HG03521 (cell line): Measurements from ENCODE around the gene FAM131A.
A peak's percentile ranks its signal among the peaks of the same experiment; 100 is the strongest.

Experiments used
- ATAC-seq: cut with Tn5 transposase; IDR thresholded peaks from one replicate; pipeline ENCODE4 v1.9.1; 2021; ENCODE audit warnings: mild to moderate bottlenecking, moderate library complexity; ENCODE audit not compliant: unreplicated experiment

Gene FAM131A

DNA sequence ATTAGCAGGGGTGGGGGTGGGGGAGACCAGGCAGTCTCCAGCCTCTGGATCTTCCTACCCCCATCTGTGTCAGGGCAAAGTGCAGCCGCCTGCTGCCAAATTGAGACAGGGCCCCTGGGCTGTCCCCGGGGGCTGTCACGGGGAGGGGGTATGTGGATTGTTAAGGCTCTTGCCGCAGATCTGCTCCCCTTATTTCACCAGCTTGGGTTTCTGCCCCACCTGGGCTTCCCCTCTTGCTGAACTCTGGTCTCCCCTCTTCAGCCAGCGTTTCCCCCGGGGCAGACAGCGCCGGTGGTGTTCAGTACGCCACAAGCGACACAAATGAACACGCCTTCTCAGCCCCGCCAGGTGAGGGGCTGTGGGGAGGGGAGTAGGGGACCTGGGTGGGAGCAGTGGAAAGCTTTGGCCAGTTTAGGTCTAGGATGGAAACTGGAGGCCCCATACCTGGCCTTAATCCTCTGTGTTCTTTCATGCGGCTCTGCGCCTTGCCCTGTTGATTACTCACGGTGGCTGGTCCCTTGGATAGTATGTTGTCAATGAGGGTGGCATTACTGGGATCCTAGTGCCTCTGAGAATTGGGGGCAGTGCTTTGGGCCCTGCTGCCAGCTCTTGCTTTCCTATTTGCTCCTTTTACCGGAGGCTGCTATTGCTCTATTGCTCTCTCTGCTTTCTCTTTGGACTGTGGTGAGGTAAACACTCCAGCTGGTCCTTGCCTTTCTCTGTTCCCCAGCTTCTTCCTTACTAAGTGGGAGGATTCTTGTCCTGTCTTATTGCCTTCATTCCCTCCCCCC lies 21.3 kb upstream of the FAM131A start:
- ATAC-seq = no peak

DNA sequence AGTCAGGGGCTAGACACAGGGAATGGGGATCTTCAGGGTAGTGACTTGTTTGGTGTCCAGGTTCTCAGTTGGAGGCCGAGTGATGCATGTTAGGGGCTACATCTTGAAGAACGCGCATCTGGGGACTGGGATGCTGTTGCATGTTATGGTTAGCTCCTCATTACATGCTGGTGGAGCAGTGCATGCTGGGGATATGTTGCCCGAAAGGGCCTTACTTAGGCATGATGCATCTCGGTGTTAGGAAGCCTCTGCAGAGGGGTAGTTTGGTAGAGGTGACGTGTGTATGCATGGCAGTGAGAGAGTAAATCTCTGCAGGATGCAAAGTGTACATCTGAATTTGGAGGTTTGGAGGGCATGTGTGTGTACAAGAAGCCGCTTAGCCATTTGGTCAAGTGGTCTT lies 20.6 kb upstream of the FAM131A start:
- no peak for ATAC-seq

DNA sequence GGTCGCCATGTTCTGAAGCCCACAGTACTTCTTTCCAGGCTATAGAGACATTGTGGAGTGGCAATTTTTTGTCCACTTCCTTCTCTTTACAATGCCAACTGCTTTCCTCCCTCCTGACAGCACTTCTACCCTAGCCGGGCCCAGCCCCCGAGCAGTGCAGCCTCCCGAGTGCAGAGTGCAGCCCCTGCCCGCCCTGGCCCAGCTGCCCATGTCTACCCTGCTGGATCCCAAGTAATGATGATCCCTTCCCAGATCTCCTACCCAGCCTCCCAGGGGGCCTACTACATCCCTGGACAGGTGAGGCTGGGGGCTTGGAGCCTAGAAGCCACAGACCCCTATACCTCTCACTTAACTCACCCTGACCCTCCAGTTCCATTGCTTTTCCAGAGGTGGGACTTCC lies 20.2 kb upstream of the FAM131A start:
- no peak for ATAC-seq

DNA sequence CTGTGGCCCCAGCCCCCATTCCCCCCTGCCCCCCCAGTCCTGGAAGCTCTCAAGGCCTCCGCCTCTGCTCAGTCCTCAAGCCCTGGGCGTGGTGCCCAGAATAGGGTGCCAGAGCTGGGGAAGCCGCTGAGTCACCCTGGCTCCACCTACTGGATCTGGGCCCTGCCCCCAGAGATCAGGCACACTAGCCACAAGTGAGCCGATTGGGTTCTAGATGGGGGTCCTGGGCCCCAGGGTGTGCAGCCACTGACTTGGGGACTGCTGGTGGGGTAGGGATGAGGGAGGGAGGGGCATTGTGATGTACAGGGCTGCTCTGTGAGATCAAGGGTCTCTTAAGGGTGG lies 17.3 kb upstream of the FAM131A start:
- no peak for ATAC-seq

DNA sequence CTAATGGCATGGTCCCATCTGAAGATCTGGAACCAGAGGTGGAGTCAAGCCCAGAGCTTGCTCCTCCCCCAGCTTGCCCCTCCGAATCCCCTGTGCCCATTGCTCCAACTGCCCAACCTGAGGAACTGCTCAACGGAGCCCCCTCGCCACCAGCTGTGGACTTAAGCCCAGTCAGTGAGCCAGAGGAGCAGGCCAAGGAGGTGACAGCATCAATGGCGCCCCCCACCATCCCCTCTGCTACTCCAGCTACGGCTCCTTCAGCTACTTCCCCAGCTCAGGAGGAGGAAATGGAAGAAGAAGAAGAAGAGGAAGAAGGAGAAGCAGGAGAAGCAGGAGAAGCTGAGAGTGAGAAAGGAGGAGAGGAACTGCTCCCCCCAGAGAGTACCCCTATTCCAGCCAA lies 15.7 kb upstream of the FAM131A start:
- ATAC-seq = no peak

DNA sequence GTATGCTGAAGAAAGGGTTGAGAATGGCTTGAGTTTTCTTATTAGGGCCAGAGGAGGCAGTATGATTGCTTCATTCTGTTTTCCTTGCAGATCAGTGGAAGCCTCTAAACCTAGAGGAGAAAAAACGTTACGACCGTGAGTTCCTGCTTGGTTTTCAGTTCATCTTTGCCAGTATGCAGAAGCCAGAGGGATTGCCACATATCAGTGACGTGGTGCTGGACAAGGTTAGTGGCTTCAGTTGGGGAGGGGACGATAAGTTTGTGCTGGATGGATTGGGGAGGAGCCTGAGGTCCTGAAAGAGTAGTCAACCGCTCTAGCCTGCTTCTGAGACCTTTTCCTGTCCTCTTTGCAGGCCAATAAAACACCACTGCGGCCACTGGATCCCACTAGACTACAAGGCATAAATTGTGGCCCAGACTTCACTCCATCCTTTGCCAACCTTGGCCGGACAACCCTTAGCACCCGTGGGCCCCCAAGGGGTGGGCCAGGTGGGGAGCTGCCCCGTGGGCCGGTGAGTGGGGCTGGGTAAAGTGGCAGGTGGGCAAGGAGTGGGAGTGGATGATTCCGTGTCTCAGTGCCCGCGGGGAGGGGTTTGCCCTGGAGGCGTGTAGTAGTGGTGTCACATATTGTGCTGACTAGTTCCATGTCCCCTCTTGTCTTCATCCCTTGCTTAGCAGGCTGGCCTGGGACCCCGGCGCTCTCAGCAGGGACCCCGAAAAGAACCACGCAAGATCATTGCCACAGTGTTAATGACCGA lies 14.5 kb upstream of the FAM131A start:
- ATAC-seq = no peak

DNA sequence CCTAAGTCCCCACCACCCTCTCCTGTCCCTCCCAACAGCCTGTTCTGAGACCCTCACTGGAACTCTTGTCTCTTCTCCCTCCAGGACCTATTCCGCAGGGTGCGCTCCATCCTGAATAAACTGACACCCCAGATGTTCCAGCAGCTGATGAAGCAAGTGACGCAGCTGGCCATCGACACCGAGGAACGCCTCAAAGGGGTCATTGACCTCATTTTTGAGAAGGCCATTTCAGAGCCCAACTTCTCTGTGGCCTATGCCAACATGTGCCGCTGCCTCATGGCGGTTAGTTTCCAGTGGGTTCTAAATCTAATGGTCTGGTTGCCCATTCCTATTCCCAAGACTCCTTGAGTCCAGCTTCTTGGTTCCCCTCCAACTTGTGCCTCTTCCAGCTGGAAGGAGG lies 13.7 kb upstream of the FAM131A start:
- ATAC-seq = no peak

DNA sequence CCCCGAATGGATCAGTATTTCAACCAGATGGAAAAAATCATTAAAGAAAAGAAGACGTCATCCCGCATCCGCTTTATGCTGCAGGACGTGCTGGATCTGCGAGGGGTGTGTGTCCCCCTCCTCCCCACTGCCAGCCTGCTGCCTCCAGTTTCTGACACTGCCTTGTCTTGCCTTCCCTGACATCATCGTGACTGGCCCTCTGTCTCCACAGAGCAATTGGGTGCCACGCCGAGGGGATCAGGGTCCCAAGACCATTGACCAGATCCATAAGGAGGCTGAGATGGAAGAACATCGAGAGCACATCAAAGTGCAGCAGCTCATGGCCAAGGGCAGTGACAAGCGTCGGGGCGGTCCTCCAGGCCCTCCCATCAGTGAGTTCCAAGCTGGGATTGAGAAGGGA lies 12.1 kb upstream of the FAM131A start:
- ATAC-seq = no peak

DNA sequence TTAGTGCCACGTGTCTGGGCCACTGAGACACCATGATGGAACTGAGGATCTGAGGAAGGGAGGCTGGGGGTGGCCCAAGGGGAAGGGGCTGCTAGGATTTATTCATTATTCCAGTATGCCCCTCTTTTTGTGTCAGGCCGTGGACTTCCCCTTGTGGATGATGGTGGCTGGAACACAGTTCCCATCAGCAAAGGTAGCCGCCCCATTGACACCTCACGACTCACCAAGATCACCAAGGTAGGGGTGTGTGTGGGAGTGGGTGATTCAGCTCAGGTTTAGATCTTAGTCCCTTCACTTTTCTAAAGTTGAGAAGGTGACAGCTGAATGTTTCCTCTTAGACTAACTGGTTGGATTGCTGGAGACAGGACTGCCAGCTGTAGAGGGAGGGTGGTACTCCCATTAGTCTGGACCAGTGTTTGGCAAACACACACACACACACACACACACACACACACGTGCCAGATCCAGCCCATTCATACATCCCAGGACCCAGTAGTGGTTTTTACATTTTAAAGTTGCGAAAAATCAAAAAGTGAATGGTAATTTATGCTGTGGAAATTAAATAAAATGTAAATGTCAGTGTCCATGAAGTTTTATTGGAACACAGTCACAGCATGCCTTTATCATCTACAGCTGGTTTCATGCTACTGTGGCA lies 11.6 kb upstream of the FAM131A start:
- no peak for ATAC-seq

DNA sequence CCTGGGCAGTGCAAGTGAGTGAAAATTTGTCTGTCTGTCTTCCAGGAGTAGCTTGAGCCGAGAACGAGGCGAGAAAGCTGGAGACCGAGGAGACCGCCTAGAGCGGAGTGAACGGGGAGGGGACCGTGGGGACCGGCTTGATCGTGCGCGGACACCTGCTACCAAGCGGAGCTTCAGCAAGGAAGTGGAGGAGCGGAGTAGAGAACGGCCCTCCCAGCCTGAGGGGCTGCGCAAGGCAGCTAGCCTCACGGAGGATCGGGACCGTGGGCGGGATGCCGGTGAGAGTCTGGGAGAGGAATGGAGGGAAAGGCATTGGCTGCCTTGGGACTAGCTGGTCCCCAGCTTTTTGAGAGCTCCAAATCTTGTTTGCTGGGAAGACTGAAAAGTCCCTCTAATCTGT lies 10.2 kb upstream of the FAM131A start:
- ATAC-seq = no peak

DNA sequence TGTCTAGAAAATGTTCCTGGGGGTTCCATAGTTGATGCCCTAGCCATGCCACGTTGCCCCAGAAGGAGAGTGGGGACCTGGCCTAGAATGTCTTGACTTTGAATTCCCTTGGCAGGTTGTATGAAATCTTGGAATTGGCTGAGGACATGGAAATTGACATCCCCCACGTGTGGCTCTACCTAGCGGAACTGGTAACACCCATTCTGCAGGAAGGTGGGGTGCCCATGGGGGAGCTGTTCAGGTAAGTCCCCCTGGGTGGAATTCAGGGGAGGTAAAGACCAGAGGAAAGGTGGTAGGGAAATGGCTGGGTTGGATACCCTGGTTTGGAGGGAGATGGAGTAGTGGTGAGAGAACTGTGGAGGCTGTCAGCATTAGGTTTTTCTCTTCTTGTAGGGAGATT lies 8.9 kb upstream of the FAM131A start:
- no peak for ATAC-seq

DNA sequence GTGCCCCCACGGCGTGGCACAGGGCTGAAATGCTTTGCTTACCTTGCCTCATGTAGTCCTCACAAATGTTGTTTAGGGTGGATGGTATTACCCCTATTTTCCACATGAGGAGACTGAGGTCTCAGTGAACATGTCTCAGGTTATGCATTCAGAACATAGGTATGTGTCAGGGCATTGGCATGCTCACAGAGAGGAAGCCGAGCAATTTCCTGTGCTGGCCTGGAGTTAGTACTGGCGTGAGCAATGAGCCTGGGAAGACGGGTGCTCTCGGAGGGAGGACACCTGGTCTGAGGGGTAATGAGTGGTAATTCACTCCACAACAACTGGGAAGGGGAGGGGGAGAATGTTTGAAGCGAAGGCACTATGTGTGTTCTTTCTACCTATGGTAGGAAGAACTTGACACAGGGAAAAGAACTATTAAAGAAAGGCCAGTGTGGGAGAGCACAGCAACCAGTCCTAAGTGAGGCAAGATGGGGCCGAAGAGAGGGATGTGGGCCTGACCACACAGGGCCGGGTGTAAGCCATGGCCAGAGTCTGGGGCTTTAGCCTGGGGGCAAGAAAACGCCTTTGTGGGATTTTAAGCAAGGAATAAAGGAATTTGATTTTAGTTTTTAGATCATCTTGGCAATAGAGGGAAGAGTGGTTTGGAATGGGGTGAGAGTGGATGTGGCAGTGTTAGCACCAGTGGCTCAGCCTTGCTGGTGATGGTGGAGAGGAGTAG lies 4.9 kb upstream of the FAM131A start:
- ATAC-seq = no peak

DNA sequence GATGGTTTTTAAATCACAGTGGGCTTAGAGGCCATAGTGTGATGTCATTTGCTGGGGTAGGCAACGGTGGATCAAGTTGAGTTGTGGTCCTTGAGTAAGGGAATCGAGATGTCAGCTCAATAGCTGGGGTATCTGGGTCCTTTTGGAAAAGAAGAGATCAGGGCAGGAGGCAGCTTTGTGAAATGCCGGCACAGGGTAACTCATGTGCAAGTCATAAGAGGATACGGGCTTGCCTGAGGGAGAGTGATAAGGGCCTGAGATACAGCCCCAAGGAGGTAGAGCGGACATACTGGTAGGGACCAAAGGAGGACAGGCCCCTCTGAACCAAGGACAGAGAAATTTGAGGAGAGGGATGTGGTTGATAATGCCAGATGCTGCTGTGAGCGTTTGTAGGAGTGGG lies 4.2 kb upstream of the FAM131A start:
- ATAC-seq = no peak

DNA sequence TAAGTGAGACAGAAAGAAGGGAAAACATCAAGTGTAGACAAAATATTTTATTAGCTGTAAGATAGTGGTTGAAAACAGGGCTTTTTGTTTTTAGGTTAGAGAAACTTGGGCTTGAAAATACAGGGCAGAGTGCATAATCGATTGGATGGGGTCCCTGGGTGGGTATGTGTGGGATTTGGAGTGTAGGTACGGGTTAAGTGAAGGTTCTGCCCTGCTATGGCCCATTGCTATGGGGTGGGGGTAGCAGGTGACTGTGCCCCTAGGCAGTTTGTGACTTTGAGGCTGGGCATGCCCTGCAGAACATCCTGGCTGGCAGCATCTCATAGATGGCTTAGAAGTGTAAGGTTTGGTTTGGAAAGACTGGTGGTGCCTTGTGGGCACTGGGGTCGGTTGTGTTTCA lies 3.7 kb upstream of the FAM131A start:
- no peak for ATAC-seq

DNA sequence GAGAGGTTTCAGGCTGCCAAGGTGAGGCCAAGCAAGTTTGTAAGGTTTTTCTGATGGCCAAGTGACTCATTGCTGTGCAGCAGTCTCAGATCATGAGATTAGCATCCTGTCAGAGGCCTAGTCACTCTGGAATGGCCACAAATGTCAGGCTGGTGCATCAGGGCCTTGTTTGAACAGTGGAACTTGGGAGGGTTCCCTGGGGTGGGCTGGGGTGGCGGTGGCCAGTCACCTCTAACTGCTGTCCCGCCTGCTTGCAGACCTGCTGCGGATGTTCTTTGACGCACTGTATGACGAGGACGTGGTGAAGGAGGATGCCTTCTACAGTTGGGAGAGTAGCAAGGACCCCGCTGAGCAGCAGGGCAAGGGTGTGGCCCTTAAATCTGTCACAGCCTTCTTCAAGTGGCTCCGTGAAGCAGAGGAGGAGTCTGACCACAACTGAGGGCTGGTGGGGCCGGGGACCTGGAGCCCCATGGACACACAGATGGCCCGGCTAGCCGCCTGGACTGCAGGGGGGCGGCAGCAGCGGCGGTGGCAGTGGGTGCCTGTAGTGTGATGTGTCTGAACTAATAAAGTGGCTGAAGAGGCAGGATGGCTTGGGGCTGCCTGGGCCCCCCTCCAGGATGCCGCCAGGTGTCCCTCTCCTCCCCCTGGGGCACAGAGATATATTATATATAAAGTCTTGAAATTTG lies 2.8 kb upstream of the FAM131A start:
- ATAC-seq = no peak

DNA sequence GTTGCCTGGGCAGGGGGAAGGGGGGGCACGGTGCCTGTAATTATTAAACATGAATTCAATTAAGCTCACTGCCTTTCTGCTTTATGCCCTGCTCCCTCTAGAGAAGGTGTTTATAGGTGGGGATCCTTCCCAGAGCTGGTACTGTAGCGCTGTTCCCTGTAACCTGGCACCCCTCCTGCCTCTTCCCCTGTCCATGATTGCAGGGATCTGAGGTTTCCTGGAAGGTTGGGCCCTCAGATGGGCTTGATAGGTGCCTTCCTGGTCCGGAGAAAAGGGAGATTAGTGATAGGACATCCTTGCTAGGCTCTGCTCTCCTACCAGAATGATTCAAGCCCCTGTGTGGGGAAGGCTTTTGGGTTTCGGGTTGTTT lies 2.1 kb upstream of the FAM131A start:
- ATAC-seq = no peak

DNA sequence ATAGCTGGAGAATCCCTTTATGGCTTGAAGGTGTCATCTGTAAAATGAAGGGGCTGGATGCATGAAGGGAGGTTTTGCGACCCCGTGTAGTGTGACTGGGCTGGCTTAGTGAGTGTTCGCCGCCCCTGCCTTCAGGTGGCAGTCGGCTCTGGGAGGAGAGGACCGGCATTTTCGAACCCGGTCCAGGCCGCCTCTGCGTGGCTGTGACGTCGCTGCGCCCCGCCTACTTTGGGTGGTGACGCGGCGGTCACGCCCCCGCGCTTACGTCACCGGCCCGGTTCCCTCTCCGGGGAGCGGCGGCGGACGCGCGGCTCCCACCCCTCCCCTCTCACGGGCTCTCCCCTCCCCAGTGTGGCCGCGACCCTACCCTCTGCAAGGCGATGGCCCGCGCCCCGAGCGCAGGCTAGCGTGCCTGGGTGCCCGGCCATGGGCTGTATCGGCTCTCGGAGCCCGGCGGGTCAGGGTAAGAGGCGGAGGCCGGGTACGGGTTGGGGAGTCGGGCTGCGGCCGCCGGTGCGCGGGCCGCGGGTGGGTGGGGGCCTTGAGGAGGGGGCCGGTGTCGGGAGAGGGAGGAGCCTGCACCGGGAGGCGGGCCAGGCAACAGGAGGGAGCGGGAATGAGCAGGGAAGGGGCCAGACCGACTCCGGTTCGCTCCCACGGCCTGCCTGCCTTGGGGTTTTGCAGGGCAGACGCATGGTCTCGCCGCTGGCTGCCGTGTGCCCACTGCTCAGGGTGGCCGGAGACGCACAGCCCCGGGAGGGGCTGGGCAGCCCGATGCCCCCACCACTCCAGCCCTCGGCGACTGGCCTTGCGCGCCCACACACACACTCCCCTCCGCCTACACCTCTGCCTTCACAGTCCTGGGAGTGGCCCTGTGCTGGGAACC lies 1.5 kb upstream of the FAM131A start:
- peak; percentile 75 for ATAC-seq

DNA sequence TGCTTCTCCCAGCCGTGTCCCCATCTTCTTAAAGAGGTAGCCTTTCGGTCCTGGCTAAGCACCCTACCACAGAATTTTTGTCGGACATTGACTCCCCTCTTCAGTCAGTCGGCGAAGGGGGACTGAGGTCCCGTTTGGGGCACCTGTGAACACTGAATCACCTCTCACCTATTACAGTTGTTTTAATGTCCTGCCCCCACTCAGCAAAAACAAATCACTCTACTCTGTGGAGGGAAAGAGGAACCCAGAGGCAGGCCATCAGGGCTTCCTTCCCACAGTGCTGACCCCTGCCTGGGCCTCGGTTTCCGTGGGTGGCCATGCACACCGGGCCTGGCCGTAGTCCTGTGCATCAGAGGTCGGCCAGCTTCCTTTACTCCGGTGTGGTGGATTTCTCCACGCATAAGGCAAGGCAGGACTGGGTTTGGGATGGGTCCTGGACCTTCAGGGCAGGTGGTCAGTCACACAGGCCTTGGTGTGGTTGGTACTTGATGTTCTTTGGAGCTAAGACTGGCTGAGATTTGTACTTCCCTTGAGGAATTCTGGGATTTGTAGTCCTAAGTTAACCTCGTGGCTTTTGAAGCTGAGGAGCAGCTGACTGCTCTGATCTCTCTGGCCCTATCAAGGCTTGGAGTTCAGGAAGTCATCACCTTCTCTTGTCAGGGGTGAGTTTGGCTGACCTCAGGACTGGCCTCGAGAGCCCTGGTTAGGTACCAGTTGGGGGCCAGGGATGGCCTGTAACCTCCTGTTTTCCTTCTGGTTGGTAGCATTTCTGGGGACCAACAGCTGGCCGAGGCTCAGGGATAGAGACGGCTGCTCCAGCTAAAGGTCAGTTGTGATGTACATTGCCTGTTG lies 627 bp upstream of the FAM131A start:
- ATAC-seq = no peak

DNA sequence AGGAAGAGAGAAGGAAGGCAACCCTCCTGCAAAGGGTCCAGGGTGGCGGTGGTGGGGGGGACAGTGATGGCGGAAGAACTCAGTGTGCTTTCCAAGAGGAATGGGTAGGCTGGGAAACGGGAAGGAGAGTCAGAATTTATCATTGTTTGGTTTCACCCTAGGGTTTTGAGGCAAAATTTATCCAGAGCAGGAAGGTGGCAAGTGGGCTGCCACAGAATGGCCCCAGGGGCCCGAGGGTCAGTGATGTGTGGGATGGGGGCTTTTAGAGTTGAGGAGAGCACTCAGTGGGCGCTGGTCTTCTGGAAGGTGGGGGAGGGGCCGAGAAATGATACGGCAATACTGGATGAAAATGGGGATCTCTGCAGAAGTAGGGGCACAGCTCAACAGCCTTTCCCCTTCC lies 581 bp downstream of the FAM131A start:
- ATAC-seq = no peak
